HEK293 (cell line): ENCODE results near the gene C9orf72.

Experiments
- CTCF ChIA-PET: fragments of 350-600 bp; formaldehyde crosslinking; extraction: SDS; loops from one replicate; lab custom pipeline; 2021; ENCODE audit warnings: antibody characterized with exemption; lab: Yijun Ruan, JAX
- POLR2A ChIA-PET: fragments of 300-600 bp; formaldehyde crosslinking; extraction: SDS; loops from one replicate; lab custom pipeline; 2020; ENCODE audit warnings: antibody characterized with exemption, inconsistent platforms; lab: Yijun Ruan, JAX
- H3K27ac ChIP-seq: fragments of 200-500 bp; sonication (Bioruptor generic); 2 replicates; pipeline ENCODE4 v1.5.1; 2014; ENCODE audit warnings: low read depth, low read length, control low read depth, inconsistent platforms; ENCODE audit errors: extremely low read depth
- H3K36me3 ChIP-seq, 2 experiments: fragments of 200-500 bp in 1 of 2; sonication (Bioruptor generic) in 1 of 2; 1 replicate in 1 of 2; 2 replicates in 1 of 2; pipeline ENCODE4 v1.5.1; 2014 to 2017; ENCODE audit warnings: inconsistent platforms in 2 of 2, low read length in 2 of 2; ENCODE audit not compliant: control insufficient read depth in 2 of 2, insufficient read depth in 1 of 2
- H3K4me1 ChIP-seq: fragments of 200-500 bp; sonication (Bioruptor generic); 2 replicates; pipeline ENCODE4 v1.5.1; 2014; ENCODE audit warnings: mild to moderate bottlenecking, low read length, inconsistent platforms; ENCODE audit not compliant: control insufficient read depth, insufficient read depth
- H3K4me3 ChIP-seq: 2 replicates; pipeline ENCODE4 v1.5.1; 2011; ENCODE audit warnings: low read depth, mild to moderate bottlenecking, control low read depth, low read length, moderate library complexity
- H3K9me3 ChIP-seq: fragments of 200-500 bp; sonication (Bioruptor generic); 2 replicates; pipeline ENCODE4 v1.5.1; 2014; ENCODE audit warnings: low read depth, low read length, inconsistent platforms; ENCODE audit not compliant: control insufficient read depth, insufficient read depth
- ELK4 ChIP-seq: IDR thresholded peaks from 2 replicates; pipeline ENCODE4 v1.6.1; 2011; ENCODE audit warnings: mild to moderate bottlenecking, low read depth, low read length, borderline replicate concordance
- PBX3 ChIP-seq: sonication (generic); formaldehyde crosslinking; IDR thresholded peaks from 2 replicates; pipeline ENCODE4 v1.8.1; 2022; ENCODE audit warnings: mild to moderate bottlenecking, moderate library complexity, missing genetic modification reagents
- PRDM1 ChIP-seq: fragments of 450-650 bp; formaldehyde crosslinking; IDR thresholded peaks from 2 replicates; pipeline ENCODE4; 2016; ENCODE audit warnings: missing biosample characterization, missing genetic modification characterization
- WT1 ChIP-seq: fragments of 450-650 bp; formaldehyde crosslinking; IDR thresholded peaks from 2 replicates; pipeline ENCODE4 v1.5.1; 2016; ENCODE audit warnings: missing biosample characterization, missing genetic modification characterization
- YY1 ChIP-seq: fragments of 450-650 bp; formaldehyde crosslinking; IDR thresholded peaks from 2 replicates; pipeline ENCODE4 v1.5.1; 2018; ENCODE audit warnings: missing biosample characterization, missing genetic modification characterization
- ZBTB17 ChIP-seq: fragments of 450-650 bp; formaldehyde crosslinking; IDR thresholded peaks from 2 replicates; pipeline ENCODE4 v1.5.1; 2016; ENCODE audit warnings: missing biosample characterization, missing genetic modification characterization
- ZNF148 ChIP-seq: fragments of 450-650 bp; formaldehyde crosslinking; IDR thresholded peaks from 2 replicates; pipeline ENCODE4 v1.5.0; 2017; ENCODE audit warnings: missing biosample characterization, missing genetic modification characterization, borderline replicate concordance
- ZNF16 ChIP-seq: fragments of 450-650 bp; formaldehyde crosslinking; IDR thresholded peaks from 2 replicates; pipeline ENCODE4 v1.5.1; 2016; ENCODE audit warnings: low read depth, missing biosample characterization, missing genetic modification characterization
- ZNF202 ChIP-seq: fragments of 450-650 bp; formaldehyde crosslinking; IDR thresholded peaks from 2 replicates; pipeline ENCODE4 v1.5.1; 2016; ENCODE audit warnings: missing biosample characterization, missing genetic modification characterization, borderline replicate concordance
- ZNF223 ChIP-seq: fragments of 450-650 bp; formaldehyde crosslinking; IDR thresholded peaks from 2 replicates; pipeline ENCODE4 v1.5.1; 2016; ENCODE audit warnings: missing biosample characterization, missing genetic modification characterization
- ZNF324 ChIP-seq: fragments of 450-650 bp; formaldehyde crosslinking; IDR thresholded peaks from 2 replicates; pipeline ENCODE4 v1.5.1; 2016; ENCODE audit warnings: missing biosample characterization, missing genetic modification characterization
- ZNF433 ChIP-seq: fragments of 450-650 bp; formaldehyde crosslinking; IDR thresholded peaks from 2 replicates; pipeline ENCODE4 v1.5.1; 2016; ENCODE audit warnings: missing biosample characterization, missing genetic modification characterization, low read depth
- ZNF513 ChIP-seq: fragments of 450-650 bp; IDR thresholded peaks from 2 replicates; pipeline ENCODE4 v1.5.1; 2018; ENCODE audit warnings: missing biosample characterization, missing genetic modification characterization
- ZNF518A ChIP-seq: fragments of 450-650 bp; formaldehyde crosslinking; conservative IDR thresholded peaks from 2 replicates; pipeline ENCODE4 v1.5.1; 2016; ENCODE audit warnings: low read depth, missing biosample characterization, missing genetic modification characterization
- ZNF692 ChIP-seq: fragments of 450-650 bp; formaldehyde crosslinking; IDR thresholded peaks from 2 replicates; pipeline ENCODE4 v1.5.1; 2016; ENCODE audit warnings: missing biosample characterization, missing genetic modification characterization

C9orf72 gene

GRCh38 chr9:27622693-27623340 is 49.5 kb upstream of the C9orf72 start:
- no peaks in the 10 kb centered on the region for H3K9me3 ChIP-seq
- TF ChIP-seq ZBTB17: no peak
- TF ChIP-seq ZNF518A (tag by site-specific recombination): no peak
- TF ChIP-seq WT1 (tag by site-specific recombination): no peak
- H3K27ac ChIP-seq: no peak overlapping the region
- H3K36me3 ChIP-seq: no peaks in the 10 kb centered on the region
- H3K4me1 ChIP-seq: peaks cover 3% of the 10 kb centered on the region; the same call in 1 of the 2 replicates
- POLR2A ChIA-PET: no interaction called here
- CTCF ChIA-PET: interaction anchor here (1.3 kb wide), 1 partner anchor 16 kb away, joined by 3 read pairs; no protein-coding TSS in a partner anchor
- H3K4me3 ChIP-seq: no peak overlapping the region

- Histone ChIP-seq H3K9me3 (no peaks in the 10 kb centered on the region), H3K4me1 (no peaks in the 10 kb centered on the region), H3K27ac (no peak overlapping the region), H3K36me3 (no peaks in the 10 kb centered on the region), H3K4me3 (no peak overlapping the region)
- ChIA-PET CTCF (no interaction called here), POLR2A (no interaction called here)
- TF ChIP-seq ELK4: no peak
- no peak for TF ChIP-seq ZNF16 (tag by site-specific recombination)
- no peak for TF ChIP-seq ZNF513 (tag by site-specific recombination)
- TF ChIP-seq YY1 (tag by site-specific recombination): no peak
- no peak for TF ChIP-seq ZNF433
- TF ChIP-seq ZBTB17: no peak
- no peak for TF ChIP-seq ZNF324 (tag by site-specific recombination)
- no peak for TF ChIP-seq ZNF223 (tag by site-specific recombination)
- TF ChIP-seq PBX3 (CRISPR knock-in tag): no peak
- no peak for TF ChIP-seq PRDM1
- no peak for TF ChIP-seq ZNF692 (tag by site-specific recombination)
- no peak for TF ChIP-seq ZNF148 (tag by site-specific recombination)
- no peak for TF ChIP-seq ZNF202 (tag by site-specific recombination)
Observed at GRCh38 chr9:27619743-27620142, 46.5 kb upstream of the C9orf72 start.
